GM08714 (cell line): ENCODE data around the gene CIP2A.

ENCODE experiments used
- H3K4me3 ChIP-seq: fragments of 200-500 bp; sonication (Bioruptor generic); 2 replicates; pipeline ENCODE4 v1.5.1; 2014; ENCODE audit warnings: mild to moderate bottlenecking, low read length, inconsistent platforms
- ZNF274 ChIP-seq: IDR thresholded peaks from 2 replicates; pipeline ENCODE4 v1.6.1; 2012; ENCODE audit warnings: mild to moderate bottlenecking, low read depth, low read length

The CIP2A gene

GRCh38 chr3:108509871-108510270, 79.4 kb downstream of the CIP2A start:
- TF ChIP-seq ZNF274 = no peak
- no peak overlapping the region for H3K4me3 ChIP-seq

DNA sequence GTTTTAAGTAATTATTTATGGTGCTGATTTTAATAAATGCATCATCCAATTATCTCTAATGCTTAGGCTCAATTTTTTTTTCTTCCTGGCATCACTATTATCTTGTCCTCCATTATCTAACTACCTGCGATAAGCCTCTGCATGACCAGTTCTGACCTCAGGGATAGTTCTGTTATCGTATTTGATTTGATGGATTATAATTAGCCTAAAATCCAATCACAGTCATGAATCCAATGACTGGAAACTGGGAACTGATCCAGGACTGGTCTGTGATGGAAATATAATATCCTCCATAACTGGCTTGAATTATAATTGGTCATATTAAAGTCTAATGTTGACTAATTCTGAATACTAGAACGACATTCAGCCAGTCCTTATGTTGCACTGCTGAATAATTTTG, 80.0 kb downstream of the CIP2A start:
- TF ChIP-seq ZNF274 = no peak
- no peak overlapping the region for H3K4me3 ChIP-seq

DNA sequence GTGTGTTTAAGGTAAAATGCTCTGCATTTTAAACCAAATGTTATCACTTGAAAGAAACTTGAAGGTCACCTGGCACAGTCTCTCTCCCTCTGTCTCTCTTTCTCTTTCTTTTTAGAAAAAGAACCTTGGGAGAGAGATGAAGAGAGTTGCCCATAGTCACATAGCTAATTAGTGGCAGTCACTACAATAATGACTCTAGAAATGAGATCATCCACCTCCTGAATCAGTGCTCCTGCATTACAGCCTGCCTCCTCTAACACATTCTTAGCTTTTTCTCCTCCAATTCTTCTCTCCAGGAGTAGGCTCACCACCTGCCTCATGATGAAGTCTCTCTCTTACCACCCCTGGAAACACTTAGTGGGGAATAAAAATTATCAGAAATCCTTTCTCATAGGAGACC, 81.3 kb downstream of the CIP2A start:
- TF ChIP-seq ZNF274 = no peak
- no peak overlapping the region for H3K4me3 ChIP-seq

DNA sequence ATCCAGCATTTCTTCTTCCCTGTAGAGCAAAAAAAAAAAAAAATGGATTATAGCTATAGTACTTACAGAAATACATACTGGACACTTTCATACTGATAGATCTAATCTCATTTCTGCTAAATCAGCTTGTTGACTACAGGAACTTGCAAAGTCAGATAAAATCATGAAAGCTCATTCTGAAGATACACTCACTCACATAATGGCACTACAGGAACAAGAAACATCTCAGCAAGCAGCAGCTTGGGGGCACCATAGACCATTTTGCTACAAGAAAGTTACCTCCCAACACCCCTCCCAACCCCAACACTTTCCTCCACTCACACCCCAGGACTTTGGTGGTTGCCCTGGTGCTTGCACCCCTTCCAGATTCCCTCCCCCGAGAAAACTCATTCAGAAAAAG, 83.4 kb downstream of the CIP2A start:
- TF ChIP-seq ZNF274 = no peak
- no peak overlapping the region for H3K4me3 ChIP-seq

- TF ChIP-seq ZNF274 = no peak
- H3K4me3 ChIP-seq = no peak overlapping the region
These were observed 85.5 kb downstream of the CIP2A start for GRCh38 chr3:108503722-108504121.

DNA sequence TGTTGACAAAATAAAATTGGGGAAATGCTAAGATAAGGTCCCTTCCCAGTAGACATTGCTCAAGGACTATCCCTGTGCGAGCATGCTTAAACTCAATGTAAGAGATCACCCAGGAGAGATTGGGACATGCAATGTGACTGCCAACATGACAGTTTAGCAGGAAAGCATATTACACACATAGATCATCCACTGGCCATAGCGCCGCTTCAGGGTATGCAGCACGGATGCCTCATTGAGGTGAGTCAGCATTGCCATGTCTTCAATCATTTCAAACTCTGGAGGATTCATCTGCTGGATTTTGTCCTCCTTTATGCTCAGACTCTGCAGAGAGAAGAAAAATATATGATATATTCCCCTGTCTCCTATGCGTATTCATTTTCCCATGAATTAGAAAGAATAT, 87.7 kb downstream of the CIP2A start:
- H3K4me3 ChIP-seq = no peak overlapping the region
- TF ChIP-seq ZNF274 = no peak

DNA sequence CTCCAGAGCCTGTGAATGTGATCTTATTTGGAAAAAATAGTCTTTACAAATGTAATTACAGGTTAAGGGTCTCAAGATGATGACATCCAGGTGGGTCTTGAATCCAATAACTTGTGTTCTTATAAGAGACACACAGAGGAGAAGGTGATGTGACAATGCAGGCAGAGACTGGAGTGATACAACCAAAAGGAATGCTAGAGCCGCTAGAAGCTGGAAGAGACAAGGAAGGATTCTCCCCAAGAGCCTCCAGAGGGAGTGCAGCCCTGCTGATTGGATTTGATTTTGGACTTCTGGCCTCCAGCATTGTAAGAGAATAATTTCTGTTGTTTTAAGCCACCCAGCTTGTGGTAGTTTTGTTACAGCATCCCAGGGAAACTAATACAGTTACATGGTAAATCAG, 88.5 kb downstream of the CIP2A start:
- no peak overlapping the region for H3K4me3 ChIP-seq
- no peak for TF ChIP-seq ZNF274
